Keratinocyte (primary cell): ENCODE data around the gene IGSF1. TPM values are rescaled to one million over a fixed set of nuclear protein-coding genes. Genes with fewer than 3 reads are reported as not detected.

Experiments
- DNase-seq: peaks from one replicate; pipeline ENCODE4 v3.0.0-alpha.2; 2011; ENCODE audit warnings: low read depth, missing footprints, low spot score
- FAIRE-seq: peaks from 2 replicates; lab custom pipeline; 2011; peaks lifted over from hg19 to GRCh38; lab: Jason Lieb, UNC
- H2AFZ ChIP-seq: 2 replicates; pipeline ENCODE4 v1.6.0; 2012; ENCODE audit warnings: low read length, control low read depth, inconsistent platforms; ENCODE audit not compliant: control insufficient read depth
- H3K27ac ChIP-seq: 2 replicates; pipeline ENCODE4 v1.5.1; 2011; ENCODE audit warnings: low read length; ENCODE audit not compliant: control insufficient read depth, insufficient read depth
- H3K27me3 ChIP-seq: 3 replicates; pipeline ENCODE4 v1.6.0; 2011; ENCODE audit warnings: low read length; ENCODE audit not compliant: control insufficient read depth, insufficient read depth; ENCODE audit errors: extremely low read depth
- H3K36me3 ChIP-seq, 2 experiments: 2 replicates in 1 of 2; 3 replicates in 1 of 2; pipeline ENCODE4 v1.5.1; 2011; ENCODE audit warnings: low read length in 2 of 2, mild to moderate bottlenecking in 1 of 2; ENCODE audit not compliant: control insufficient read depth in 2 of 2, insufficient read depth in 2 of 2; ENCODE audit errors: extremely low read depth in 1 of 2
- H3K4me1 ChIP-seq: 3 replicates; pipeline ENCODE4 v1.5.1; 2011; ENCODE audit warnings: low read length; ENCODE audit not compliant: control insufficient read depth, insufficient read depth; ENCODE audit errors: extremely low read depth
- H3K4me2 ChIP-seq: 3 replicates; pipeline ENCODE4 v1.6.0; 2011; ENCODE audit warnings: low read depth, low read length; ENCODE audit not compliant: control insufficient read depth, insufficient read depth; ENCODE audit errors: extremely low read depth
- H3K4me3 ChIP-seq, 3 experiments: fragments of 200-600 bp in 1 of 3; sonication (generic) in 1 of 3; 2 replicates in 2 of 3; 3 replicates in 1 of 3; pipeline ENCODE4 v1.5.1; 2011 to 2016; ENCODE audit warnings: low read length in 3 of 3, mild to moderate bottlenecking in 3 of 3, control low read depth in 2 of 3, inconsistent platforms in 1 of 3, low read depth in 1 of 3, mixed read lengths in 1 of 3, mixed run types in 1 of 3, moderate library complexity in 1 of 3; ENCODE audit not compliant: control insufficient read depth in 2 of 3, insufficient read depth in 2 of 3; ENCODE audit errors: extremely low read depth in 1 of 3
- H3K79me2 ChIP-seq: 2 replicates; pipeline ENCODE4 v1.6.0; 2012; ENCODE audit warnings: low read length; ENCODE audit not compliant: control insufficient read depth, insufficient read depth
- H3K9ac ChIP-seq: 3 replicates; pipeline ENCODE4 v1.6.0; 2011; ENCODE audit warnings: low read length; ENCODE audit not compliant: control insufficient read depth, insufficient read depth; ENCODE audit errors: extremely low read depth
- H3K9me1 ChIP-seq: 3 replicates; pipeline ENCODE4 v1.6.0; 2011; ENCODE audit warnings: low read length; ENCODE audit not compliant: control insufficient read depth, insufficient read depth; ENCODE audit errors: extremely low read depth
- H3K9me3 ChIP-seq: 2 replicates; pipeline ENCODE4 v1.5.1; 2012; ENCODE audit warnings: low read depth, low read length; ENCODE audit not compliant: control insufficient read depth
- H4K20me1 ChIP-seq: 3 replicates; pipeline ENCODE4 v1.6.0; 2011; ENCODE audit warnings: low read length; ENCODE audit not compliant: control insufficient read depth, insufficient read depth; ENCODE audit errors: extremely low read depth
- EZH2 ChIP-seq: IDR thresholded peaks from one replicate; pipeline ENCODE4 v1.6.1; 2012; ENCODE audit warnings: inconsistent platforms, mild to moderate bottlenecking, low read length, moderate library complexity
- dilution Hi-C: fragments of 300-500 bp; cut with MboI; formaldehyde crosslinking; loops from one replicate; pipeline ENCODE4 v1.7.0; 2020; ENCODE audit warnings: low sequenced_read_pairs; ENCODE audit not compliant: extremely low pct_ligation_motif_present
- polyA plus RNA-seq, 5 experiments: library from polyadenylated mRNA; depleted of rRNA in 3 of 5; stranded (reverse) in 3 of 5; stranded (forward) in 1 of 5; unstranded in 1 of 5; fragments of >200 nt; gene quantifications; 1 replicate in 1 of 5; 2 replicates in 3 of 5; 3 replicates in 1 of 5; pipeline versions ENCODE4 v1.2.1 to v1.2.3, GENCODE V29; 2011 to 2012; ENCODE audit warnings: missing spikeins in 2 of 5, low read depth in 1 of 5, low replicate concordance in 1 of 5
- TF ChIP-seq, protein P1 (sequence below), 3 experiments: IDR thresholded peaks in 1 of 3; conservative IDR thresholded peaks in 1 of 3; optimal IDR thresholded peaks in 1 of 3; 2 replicates in 2 of 3; 3 replicates in 1 of 3; pipeline versions ENCODE3 to v1.5.1; 2011; ENCODE audit warnings: low read length in 3 of 3, mild to moderate bottlenecking in 3 of 3, moderate library complexity in 2 of 3, control low read depth in 1 of 3, inconsistent platforms in 1 of 3; ENCODE audit not compliant: insufficient read depth in 2 of 3; ENCODE audit errors: extremely low read depth in 1 of 3

The IGSF1 gene
- polyA plus RNA-seq, 1 donor (not counting 4 experiments of a cell fraction or from before 2014, with no cell fraction given), result not detected

- Histone ChIP-seq H2AFZ (no peak overlapping the region), H3K4me2 (no peak overlapping the region), H3K9me3 (no peaks in the 10 kb centered on the region), H3K9me1 (no peaks in the 10 kb centered on the region), H3K79me2 (no peaks in the 10 kb centered on the region), H3K27me3 (no peaks in the 10 kb centered on the region), H3K9ac (no peak overlapping the region), H3K36me3 (no peaks in the 10 kb centered on the region), H4K20me1 (no peaks in the 10 kb centered on the region), H3K4me3 (no peak overlapping the region), H3K4me1 (no peaks in the 10 kb centered on the region), H3K27ac (no peak overlapping the region)
- dilution Hi-C loops, result no loop called here
- no peak for FAIRE-seq
- no peak for TF ChIP-seq EZH2
- TF ChIP-seq, protein P1, sequence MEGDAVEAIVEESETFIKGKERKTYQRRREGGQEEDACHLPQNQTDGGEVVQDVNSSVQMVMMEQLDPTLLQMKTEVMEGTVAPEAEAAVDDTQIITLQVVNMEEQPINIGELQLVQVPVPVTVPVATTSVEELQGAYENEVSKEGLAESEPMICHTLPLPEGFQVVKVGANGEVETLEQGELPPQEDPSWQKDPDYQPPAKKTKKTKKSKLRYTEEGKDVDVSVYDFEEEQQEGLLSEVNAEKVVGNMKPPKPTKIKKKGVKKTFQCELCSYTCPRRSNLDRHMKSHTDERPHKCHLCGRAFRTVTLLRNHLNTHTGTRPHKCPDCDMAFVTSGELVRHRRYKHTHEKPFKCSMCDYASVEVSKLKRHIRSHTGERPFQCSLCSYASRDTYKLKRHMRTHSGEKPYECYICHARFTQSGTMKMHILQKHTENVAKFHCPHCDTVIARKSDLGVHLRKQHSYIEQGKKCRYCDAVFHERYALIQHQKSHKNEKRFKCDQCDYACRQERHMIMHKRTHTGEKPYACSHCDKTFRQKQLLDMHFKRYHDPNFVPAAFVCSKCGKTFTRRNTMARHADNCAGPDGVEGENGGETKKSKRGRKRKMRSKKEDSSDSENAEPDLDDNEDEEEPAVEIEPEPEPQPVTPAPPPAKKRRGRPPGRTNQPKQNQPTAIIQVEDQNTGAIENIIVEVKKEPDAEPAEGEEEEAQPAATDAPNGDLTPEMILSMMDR (optimal IDR thresholded peaks at IDR 0.05 in 1 of 3, IDR thresholded peaks at IDR 0.05 in 1 of 3, conservative IDR thresholded peaks at IDR 0.05 in 1 of 3; ENCODE audit: extremely low read depth in 1 of 3, insufficient read depth in 2 of 3, low read length in 3 of 3), result no peak
- no peak for DNase-seq
Observed at GRCh38 chrX:131289527-131289926, 421 bp upstream of the IGSF1 start.

DNA sequence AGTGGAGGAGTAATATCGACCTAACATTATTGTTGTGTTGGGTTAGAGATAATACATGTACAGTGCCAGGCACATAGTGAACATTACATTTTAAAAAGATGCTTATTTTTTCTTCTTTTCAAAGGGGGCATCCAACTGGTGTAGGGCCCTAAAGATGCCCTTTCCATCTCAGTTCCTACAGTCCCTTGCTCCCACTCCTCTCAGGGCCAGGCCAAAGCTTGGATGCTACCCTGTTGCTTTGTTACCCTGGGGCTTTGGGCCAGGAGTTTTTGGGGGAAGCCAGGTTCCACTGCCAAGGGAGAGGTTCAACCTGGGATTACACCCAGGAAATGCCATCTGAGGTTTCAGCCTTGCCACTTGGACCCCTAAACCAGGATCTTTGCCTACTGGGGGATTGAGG lies 918 bp downstream of the IGSF1 start:
- Histone ChIP-seq H3K27me3 (no peaks in the 10 kb centered on the region), H3K79me2 (no peaks in the 10 kb centered on the region), H3K9me3 (no peaks in the 10 kb centered on the region), H4K20me1 (no peaks in the 10 kb centered on the region), H3K4me3 (no peak overlapping the region), H2AFZ (no peak overlapping the region), H3K36me3 (no peaks in the 10 kb centered on the region), H3K9ac (no peak overlapping the region), H3K4me1 (no peaks in the 10 kb centered on the region), H3K27ac (no peak overlapping the region), H3K4me2 (no peak overlapping the region), H3K9me1 (no peaks in the 10 kb centered on the region)
- dilution Hi-C loops, result no loop called here
- DNase-seq, result no peak
- no peak for TF ChIP-seq EZH2
- TF ChIP-seq, protein P1 (optimal IDR thresholded peaks at IDR 0.05 in 1 of 3, IDR thresholded peaks at IDR 0.05 in 1 of 3, conservative IDR thresholded peaks at IDR 0.05 in 1 of 3; ENCODE audit: extremely low read depth in 1 of 3, insufficient read depth in 2 of 3, low read length in 3 of 3), result no peak
- FAIRE-seq, result no peak
